HepG2 (cell line): ENCODE data around the gene VPS29. TPM values are rescaled to one million over a fixed set of nuclear protein-coding genes. Genes with fewer than 3 reads are reported as not detected.

ENCODE experiments used
- DR1 ChIP-seq: sonication (generic); formaldehyde crosslinking; IDR thresholded peaks from 2 replicates; pipeline ENCODE4 v1.8.0; 2021; ENCODE audit warnings: mild to moderate bottlenecking, missing genetic modification reagents, inconsistent platforms
- ELF4 ChIP-seq: sonication (generic); formaldehyde crosslinking; IDR thresholded peaks from 2 replicates; pipeline ENCODE4 v1.5.0; 2020; ENCODE audit warnings: missing genetic modification reagents, mild to moderate bottlenecking, moderate library complexity, borderline replicate concordance
- NFATC3 ChIP-seq: sonication (generic); formaldehyde crosslinking; IDR thresholded peaks from 2 replicates; pipeline ENCODE4 v1.5.1; 2020; ENCODE audit warnings: mild to moderate bottlenecking, missing genetic modification reagents
- PRPF4 ChIP-seq: fragments of 200-400 bp; formaldehyde crosslinking; IDR thresholded peaks from 2 replicates; pipeline ENCODE4 v1.6.1; 2016; ENCODE audit warnings: low read length, low read depth; ENCODE audit not compliant: poor library complexity, severe bottlenecking
- SSRP1 ChIP-seq: IDR thresholded peaks from 2 replicates; pipeline ENCODE4 v1.6.1; 2016; ENCODE audit warnings: control low read depth
- TARDBP ChIP-seq: sonication (generic); formaldehyde crosslinking; IDR thresholded peaks from 2 replicates; pipeline ENCODE4 v1.8.0; 2022; ENCODE audit warnings: mild to moderate bottlenecking, missing genetic modification reagents
- ZBED4 ChIP-seq: sonication (generic); formaldehyde crosslinking; IDR thresholded peaks from 2 replicates; pipeline ENCODE4 v1.4.0; 2020; ENCODE audit warnings: missing genetic modification reagents, borderline replicate concordance
- ZBTB7A ChIP-seq: sonication (generic); formaldehyde crosslinking; IDR thresholded peaks from 2 replicates; pipeline ENCODE4 v1.8.0; 2022; ENCODE audit warnings: mild to moderate bottlenecking, missing genetic modification reagents
- ZHX2 ChIP-seq, 2 experiments: sonication (generic) in 1 of 2; formaldehyde crosslinking in 1 of 2; IDR thresholded peaks; 2 replicates each; pipeline versions ENCODE4 v1.6.1 to v1.9.0; 2014 to 2022; ENCODE audit warnings: antibody characterized with exemption in 1 of 2, borderline replicate concordance in 1 of 2, inconsistent platforms in 1 of 2, low read depth in 1 of 2, missing genetic modification reagents in 1 of 2
- ZNF180 ChIP-seq: sonication (generic); formaldehyde crosslinking; IDR thresholded peaks from 2 replicates; pipeline ENCODE4 v1.4.0; 2020; ENCODE audit warnings: low read depth, missing genetic modification reagents, borderline replicate concordance
- ZNF205 ChIP-seq: IDR thresholded peaks from 2 replicates; pipeline ENCODE4 v1.6.1; 2018; ENCODE audit warnings: missing biosample characterization, missing genetic modification reagents
- ZNF326 ChIP-seq: sonication (generic); formaldehyde crosslinking; IDR thresholded peaks from 2 replicates; pipeline ENCODE4 v1.4.0; 2020; ENCODE audit warnings: missing genetic modification reagents, borderline replicate concordance
- ZNF761 ChIP-seq: sonication (generic); formaldehyde crosslinking; conservative IDR thresholded peaks from 2 replicates; pipeline ENCODE4 v1.4.0; 2020; ENCODE audit warnings: mild to moderate bottlenecking, missing genetic modification reagents
- ZNF770 ChIP-seq: sonication (generic); formaldehyde crosslinking; IDR thresholded peaks from 2 replicates; pipeline ENCODE4 v1.5.0; 2020; ENCODE audit warnings: mild to moderate bottlenecking, missing genetic modification reagents
- polyA plus RNA-seq, 8 experiments: library from polyadenylated mRNA; depleted of rRNA in 3 of 8; stranded (reverse) in 7 of 8; unstranded in 1 of 8; fragments of >200 nt; fragmentation: Illumina TruSeq in 4 of 8; extraction: Trizol in 4 of 8; gene quantifications; 2 replicates each; pipeline versions ENCODE4 v1.2.1 to v1.2.3, GENCODE V29; 2011 to 2016; ENCODE audit warnings: low read depth in 4 of 8, missing spikeins in 1 of 8, mixed read lengths in 1 of 8; ENCODE audit not compliant: insufficient read depth in 1 of 8
- total RNA-seq, 5 experiments: library from RNA; depleted of rRNA; stranded (reverse); fragments of >200 nt; fragmentation: Illumina TruSeq; extraction: Trizol; gene quantifications; 2 replicates each; pipeline ENCODE4 v1.2.3, GENCODE V29; 2016; ENCODE audit warnings: low read depth in 1 of 5
- TF ChIP-seq, protein P1 (sequence below): IDR thresholded peaks from 2 replicates; pipeline ENCODE4 v1.6.1; 2016; ENCODE audit warnings: low read depth

VPS29 gene
- total and polyA plus RNA-seq, 2 of the 13 experiments (the other 11 are each of a cell fraction or from before 2014, with no cell fraction given) = 107 to 114 TPM

GRCh38 chr12:110449799-110450497 is 52.0 kb downstream of the VPS29 start, which contains the start of gene ARPC3 (continued):
- TF ChIP-seq ZBED4 (CRISPR knock-in tag) (0 out of 2 replicates have a peak, but pooled peaks have one; percentile 27), TARDBP (peak; percentile 70), ZHX2 (IDR thresholded peaks at IDR 0.05; ENCODE audit: low read depth) (no peak), ZHX2 (CRISPR knock-in tag; IDR thresholded peaks at IDR 0.05; ENCODE audit: borderline replicate concordance) (no peak), ZBTB7A (no peak), ZNF205 (CRISPR knock-in tag) (0 out of 2 replicates have a peak, but pooled peaks have one; percentile 24), DR1 (CRISPR knock-in tag) (peak; percentile 67; the same call in 1 of the 2 replicates), ZNF761 (CRISPR knock-in tag) (no peak), ZNF326 (CRISPR knock-in tag) (no peak), SSRP1 (CRISPR knock-in tag) (no peak), ZNF180 (CRISPR knock-in tag) (no peak), ELF4 (CRISPR knock-in tag) (peak; percentile 98), ZNF770 (CRISPR knock-in tag) (peak; percentile 53), PRPF4 (no peak), NFATC3 (CRISPR knock-in tag) (peak; percentile 91; the same call in 1 of the 2 replicates)
- TF ChIP-seq, protein P1, sequence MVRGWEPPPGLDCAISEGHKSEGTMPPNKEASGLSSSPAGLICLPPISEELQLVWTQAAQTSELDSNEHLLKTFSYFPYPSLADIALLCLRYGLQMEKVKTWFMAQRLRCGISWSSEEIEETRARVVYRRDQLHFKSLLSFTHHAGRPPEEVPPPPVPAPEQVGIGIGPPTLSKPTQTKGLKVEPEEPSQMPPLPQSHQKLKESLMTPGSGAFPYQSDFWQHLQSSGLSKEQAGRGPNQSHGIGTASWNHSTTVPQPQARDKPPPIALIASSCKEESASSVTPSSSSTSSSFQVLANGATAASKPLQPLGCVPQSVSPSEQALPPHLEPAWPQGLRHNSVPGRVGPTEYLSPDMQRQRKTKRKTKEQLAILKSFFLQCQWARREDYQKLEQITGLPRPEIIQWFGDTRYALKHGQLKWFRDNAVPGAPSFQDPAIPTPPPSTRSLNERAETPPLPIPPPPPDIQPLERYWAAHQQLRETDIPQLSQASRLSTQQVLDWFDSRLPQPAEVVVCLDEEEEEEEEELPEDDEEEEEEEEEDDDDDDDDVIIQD (CRISPR knock-in tag) = no peak
